HTERT RPE-1 (cell line): ENCODE measurements around the gene BCL2L13.
"Not testable (repeated sequence)": the region's sequence is repeated elsewhere in the genome, so short reads cannot be mapped to it uniquely, and the experiment has no call there.

Experiments
- in situ Hi-C: fragments of 300-500 bp; cut with MboI; formaldehyde crosslinking; loops from 4 replicates; pipeline ENCODE4 v1.14.3; 2020; ENCODE audit warnings: low sequenced_read_pairs

BCL2L13 gene

GRCh38 chr22:17694193-17694592 is 55.6 kb downstream of the BCL2L13 start:
- in situ Hi-C loops: no loop called here

- in situ Hi-C loops: no loop called here
Measured at GRCh38 chr22:17694752-17695151, 56.2 kb downstream of the BCL2L13 start.

- in situ Hi-C loops: no loop called here
Measured at GRCh38 chr22:17695986-17696385, 57.4 kb downstream of the BCL2L13 start.

GRCh38 chr22:17697196-17697595 is 58.6 kb downstream of the BCL2L13 start:
- in situ Hi-C loops: not testable (repeated sequence)

GRCh38 chr22:17698276-17698675 is 59.7 kb downstream of the BCL2L13 start:
- in situ Hi-C loops: not testable (repeated sequence)

GRCh38 chr22:17698948-17699347 is 60.4 kb downstream of the BCL2L13 start:
- in situ Hi-C loops: no loop called here

- in situ Hi-C loops: no loop called here
Measured at GRCh38 chr22:17699696-17700340, 61.3 kb downstream of the BCL2L13 start.

GRCh38 chr22:17700778-17701177 is 62.2 kb downstream of the BCL2L13 start:
- in situ Hi-C loops: no loop called here

GRCh38 chr22:17703811-17704210 is 65.3 kb downstream of the BCL2L13 start:
- in situ Hi-C loops: no loop called here

GRCh38 chr22:17705546-17705945 is 67.0 kb downstream of the BCL2L13 start:
- in situ Hi-C loops: no loop called here

- in situ Hi-C loops: no loop called here
Measured at GRCh38 chr22:17705951-17706900, 67.7 kb downstream of the BCL2L13 start.

GRCh38 chr22:17706947-17707346 is 68.4 kb downstream of the BCL2L13 start:
- in situ Hi-C loops: no loop called here

GRCh38 chr22:17707526-17707925 is 69.0 kb downstream of the BCL2L13 start:
- in situ Hi-C loops: no loop called here

GRCh38 chr22:17710023-17710422 is 71.5 kb downstream of the BCL2L13 start:
- in situ Hi-C loops: no loop called here

GRCh38 chr22:17712441-17712840 is 73.9 kb downstream of the BCL2L13 start:
- in situ Hi-C loops: no loop called here

- in situ Hi-C loops: no loop called here
Measured at GRCh38 chr22:17716529-17716928, 78.0 kb downstream of the BCL2L13 start.

GRCh38 chr22:17717708-17718107 is 79.2 kb downstream of the BCL2L13 start:
- in situ Hi-C loops: no loop called here

- in situ Hi-C loops: no loop called here
Measured at GRCh38 chr22:17719911-17720310, 81.4 kb downstream of the BCL2L13 start.

- in situ Hi-C loops: no loop called here
Measured at GRCh38 chr22:17724241-17724640, 85.7 kb downstream of the BCL2L13 start.

- in situ Hi-C loops: no loop called here
Measured at GRCh38 chr22:17724678-17725499, 86.3 kb downstream of the BCL2L13 start.

GRCh38 chr22:17725500-17725796 is 86.9 kb downstream of the BCL2L13 start:
- in situ Hi-C loops: no loop called here
